Type B pancreatic cell (in vitro differentiated cells): ENCODE data around the gene PMFBP1. TPM values are rescaled to one million over a fixed set of nuclear protein-coding genes. Genes with fewer than 3 reads are reported as not detected.

Source experiments
- DNase-seq: peaks from one replicate; pipeline ENCODE4 v3.0.0; 2021; ENCODE audit warnings: mixed read lengths; ENCODE audit not compliant: unreplicated experiment; ENCODE audit errors: extremely low spot score
- H3K27ac Mint-ChIP-seq: 2 replicates; pipeline ENCODE4 v1.8.0; 2021; ENCODE audit warnings: mild to moderate bottlenecking, mixed read lengths
- H3K27me3 Mint-ChIP-seq: 2 replicates; pipeline ENCODE4 v1.8.0; 2021; ENCODE audit warnings: mixed read lengths
- H3K36me3 Mint-ChIP-seq: 2 replicates; pipeline ENCODE4 v1.8.0; 2021; ENCODE audit warnings: mixed read lengths
- H3K4me1 Mint-ChIP-seq: one replicate; pipeline ENCODE4 v1.8.0; 2021; ENCODE audit warnings: mixed read lengths; ENCODE audit not compliant: unreplicated experiment
- H3K4me3 Mint-ChIP-seq: 2 replicates; pipeline ENCODE4 v1.8.0; 2021; ENCODE audit warnings: mild to moderate bottlenecking, mixed read lengths
- H3K9me3 Mint-ChIP-seq: 2 replicates; pipeline ENCODE4 v1.8.0; 2021; ENCODE audit warnings: mixed read lengths
- CTCF ChIP-seq: fragments of 200-600 bp; sonication (generic); conservative IDR thresholded peaks from 2 replicates; pipeline ENCODE4 v1.5.0; 2021; ENCODE audit warnings: antibody characterized with exemption, mild to moderate bottlenecking
- total RNA-seq: library from RNA; stranded (reverse); gene quantifications from 2 replicates; pipeline ENCODE4 v1.2.1, GENCODE V29; 2021; ENCODE audit warnings: low replicate concordance

PMFBP1 gene
- total RNA-seq, 1 donor from 2014 or later: 3.8 TPM

DNA sequence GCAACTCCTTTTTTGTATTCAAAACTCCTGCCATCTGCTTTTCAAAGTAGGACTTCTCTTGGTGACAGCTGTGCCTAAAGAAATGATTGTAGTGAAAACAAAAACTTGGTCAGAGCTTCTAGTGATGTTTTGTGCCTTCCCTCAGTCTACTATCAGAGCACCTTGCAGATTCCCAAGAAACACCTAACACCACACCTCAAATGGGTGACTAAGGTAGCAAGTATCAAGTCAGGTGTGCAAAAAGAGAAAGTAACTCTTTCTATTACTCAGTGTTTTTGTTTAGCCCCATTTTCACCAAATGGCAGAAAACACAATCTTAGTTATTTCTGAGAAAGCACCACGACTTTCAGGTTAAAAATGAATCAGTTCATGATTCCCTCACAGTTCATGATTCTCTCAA lies 2.0 kb upstream of the PMFBP1 start:
- no peak for TF ChIP-seq CTCF
- no peak for DNase-seq
- Mint-ChIP-seq H3K27ac (no peak overlapping the region), H3K4me3 (no peak overlapping the region), H3K27me3 (no peaks in the 10 kb centered on the region), H3K36me3 (no peaks in the 10 kb centered on the region), H3K4me1 (no peaks in the 10 kb centered on the region), H3K9me3 (no peaks in the 10 kb centered on the region)

- Mint-ChIP-seq H3K4me1 (no peaks in the 10 kb centered on the region), H3K27me3 (no peaks in the 10 kb centered on the region), H3K9me3 (no peaks in the 10 kb centered on the region), H3K4me3 (no peak overlapping the region), H3K27ac (no peak overlapping the region), H3K36me3 (no peaks in the 10 kb centered on the region)
- TF ChIP-seq CTCF: no peak
- DNase-seq: no peak
These were observed 719 bp downstream of the PMFBP1 start for GRCh38 chr16:72171236-72171635.

DNA sequence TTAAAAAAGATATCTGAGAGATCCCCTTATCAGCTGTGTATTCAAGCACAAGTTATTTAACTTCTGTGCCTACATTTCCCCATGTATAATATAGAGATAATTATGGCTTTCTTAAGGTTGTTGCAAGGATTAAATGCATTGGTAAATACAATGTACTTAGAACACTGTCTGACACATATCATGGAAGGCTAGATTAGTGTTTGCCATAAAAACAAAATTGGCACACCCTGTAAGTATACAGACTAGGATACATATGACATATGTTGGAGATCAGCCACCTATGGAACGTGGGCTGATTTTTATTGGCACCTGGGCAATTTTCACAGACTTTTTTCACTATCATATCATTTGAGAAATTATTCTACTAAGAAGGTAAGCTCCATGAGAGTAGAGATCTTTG lies 2.2 kb downstream of the PMFBP1 start:
- no peaks in the 10 kb centered on the region for H3K27me3 Mint-ChIP-seq
- H3K4me3 Mint-ChIP-seq: no peak overlapping the region
- no peak for DNase-seq
- no peak overlapping the region for H3K27ac Mint-ChIP-seq
- H3K36me3 Mint-ChIP-seq: no peaks in the 10 kb centered on the region
- no peaks in the 10 kb centered on the region for H3K4me1 Mint-ChIP-seq
- TF ChIP-seq CTCF: no peak
- no peaks in the 10 kb centered on the region for H3K9me3 Mint-ChIP-seq

- peaks cover 2% of the 10 kb centered on the region for H3K36me3 Mint-ChIP-seq
- no peak for TF ChIP-seq CTCF
- no peak overlapping the region for H3K4me3 Mint-ChIP-seq
- H3K9me3 Mint-ChIP-seq: peaks cover 2% of the 10 kb centered on the region
- H3K27me3 Mint-ChIP-seq: peaks cover 1% of the 10 kb centered on the region
- no peaks in the 10 kb centered on the region for H3K4me1 Mint-ChIP-seq
- no peak overlapping the region for H3K27ac Mint-ChIP-seq
- DNase-seq: no peak
These were observed 3.6 kb downstream of the PMFBP1 start for GRCh38 chr16:72168365-72168764.

- no peaks in the 10 kb centered on the region for H3K4me1 Mint-ChIP-seq
- no peak for TF ChIP-seq CTCF
These were observed 4.9 kb downstream of the PMFBP1 start for GRCh38 chr16:72166954-72167561.

DNA sequence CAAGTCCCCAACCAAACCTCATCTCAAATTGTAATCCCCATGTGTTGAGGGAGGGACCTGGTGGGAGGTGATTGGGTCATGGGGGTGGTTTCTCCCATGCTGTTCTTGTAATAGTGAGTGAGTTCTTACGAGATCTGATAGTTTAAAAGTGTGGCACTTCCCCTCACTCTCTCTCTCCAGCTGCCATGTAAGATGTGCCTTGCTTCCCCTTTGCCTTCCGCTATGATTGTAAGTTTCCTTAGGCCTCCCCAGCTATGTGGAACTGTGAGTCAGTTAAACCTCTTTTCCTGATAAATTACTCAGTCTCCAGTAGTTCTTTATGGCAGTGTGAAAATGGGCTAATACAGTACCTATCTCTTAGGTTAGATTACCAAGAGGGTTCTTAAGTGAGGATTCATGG lies 5.8 kb downstream of the PMFBP1 start:
- H3K27me3 Mint-ChIP-seq: peaks cover 3% of the 10 kb centered on the region
- H3K9me3 Mint-ChIP-seq: peaks cover 4% of the 10 kb centered on the region
- H3K4me1 Mint-ChIP-seq: no peaks in the 10 kb centered on the region
- H3K27ac Mint-ChIP-seq: no peak overlapping the region
- DNase-seq: no peak
- H3K36me3 Mint-ChIP-seq: peaks cover 4% of the 10 kb centered on the region
- TF ChIP-seq CTCF: no peak
- H3K4me3 Mint-ChIP-seq: no peak overlapping the region

More at GRCh38 chr16:72166954-72167561, 4.9 kb downstream of the PMFBP1 start:
- no peak for DNase-seq
- peaks cover 4% of the 10 kb centered on the region for H3K36me3 Mint-ChIP-seq
- H3K27me3 Mint-ChIP-seq: peaks cover 3% of the 10 kb centered on the region
- peaks cover 4% of the 10 kb centered on the region for H3K9me3 Mint-ChIP-seq
- H3K4me3 Mint-ChIP-seq: no peak overlapping the region
- no peak overlapping the region for H3K27ac Mint-ChIP-seq
